Activated CD4-positive, CD25-positive, alpha-beta regulatory T cell treated with anti-CD3 and anti-CD28 coated beads, Interleukin-2, amount 50 U/mL, for 16 hours (primary cell): ENCODE measurements around the gene GALNTL6.

ENCODE experiments used
- DNase-seq: peaks from one replicate; pipeline ENCODE4 v3.0.0-alpha.2; 2020; ENCODE audit warnings: low read depth, low spot score

The GALNTL6 gene

GRCh38 chr4:172207886-172208285, 394.7 kb downstream of the GALNTL6 start:
- no peak for DNase-seq

- DNase-seq, result no peak
Measured at GRCh38 chr4:172220679-172221078, 407.5 kb downstream of the GALNTL6 start.

- DNase-seq, result no peak
Measured at GRCh38 chr4:172225457-172225856, 412.3 kb downstream of the GALNTL6 start.

DNA sequence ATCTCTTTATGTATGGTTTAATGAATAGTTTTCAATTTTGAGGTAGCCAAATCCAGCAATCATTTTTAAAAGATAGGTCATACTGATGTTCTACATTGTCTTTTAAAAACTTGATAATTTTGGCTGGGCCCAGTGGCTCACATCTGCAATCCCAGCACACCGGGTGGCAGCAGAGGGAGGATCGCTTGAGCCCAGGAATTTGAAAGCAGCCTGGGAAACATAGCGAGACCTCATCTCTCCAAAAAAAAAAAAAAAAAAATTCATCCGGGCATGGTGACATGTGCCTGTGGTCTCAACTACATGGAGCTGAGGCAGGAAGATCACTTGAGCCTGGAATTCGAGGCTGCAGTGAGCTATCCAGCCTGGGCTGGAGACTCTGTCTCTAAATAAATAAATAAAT, 419.8 kb downstream of the GALNTL6 start:
- DNase-seq, result no peak

GRCh38 chr4:172243551-172243950, 430.3 kb downstream of the GALNTL6 start:
- DNase-seq, result no peak

- no peak for DNase-seq
Measured at GRCh38 chr4:172245516-172245915, 432.3 kb downstream of the GALNTL6 start.

DNA sequence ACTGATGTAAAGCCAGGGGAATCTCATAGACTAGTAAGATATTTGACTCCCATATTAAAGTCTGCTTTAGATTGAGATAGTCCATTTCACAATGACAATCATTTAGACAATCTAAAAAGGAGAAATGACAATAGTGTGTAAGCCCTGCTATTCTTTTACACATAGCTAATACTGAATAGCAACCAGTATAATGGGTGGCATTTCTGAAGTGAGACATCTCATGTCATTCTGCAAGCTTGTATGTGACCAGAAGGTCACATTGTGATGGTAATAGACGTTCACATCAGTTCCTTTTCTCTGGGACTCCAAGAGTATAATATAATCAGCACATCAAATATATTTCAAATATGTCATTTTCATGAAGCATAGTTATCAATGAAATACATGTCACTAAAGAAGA, 440.2 kb downstream of the GALNTL6 start:
- no peak for DNase-seq

DNA sequence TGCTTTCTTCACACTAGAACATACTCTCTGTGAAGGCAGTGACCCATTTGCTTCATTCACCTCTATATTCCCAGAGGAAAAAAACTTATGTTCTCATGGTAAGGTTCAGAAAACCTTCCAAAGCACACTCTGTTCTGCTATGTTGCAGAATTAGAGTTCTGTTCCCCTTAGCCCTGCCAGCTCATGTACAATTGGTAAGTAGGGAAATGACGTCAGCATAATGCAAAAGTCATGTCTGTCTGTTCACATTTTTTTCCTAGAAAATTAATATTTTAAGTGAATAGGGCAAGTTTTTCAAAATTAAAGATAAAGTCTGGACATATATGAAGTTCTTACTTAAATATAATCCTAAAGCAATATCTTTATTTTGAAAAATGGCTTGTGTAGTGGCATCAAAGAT, 443.6 kb downstream of the GALNTL6 start:
- DNase-seq, result no peak

GRCh38 chr4:172270397-172270796, 457.2 kb downstream of the GALNTL6 start:
- no peak for DNase-seq

GRCh38 chr4:172287117-172287516, 473.9 kb downstream of the GALNTL6 start:
- no peak for DNase-seq

GRCh38 chr4:172305698-172306097, 492.5 kb downstream of the GALNTL6 start:
- DNase-seq, result no peak

DNA sequence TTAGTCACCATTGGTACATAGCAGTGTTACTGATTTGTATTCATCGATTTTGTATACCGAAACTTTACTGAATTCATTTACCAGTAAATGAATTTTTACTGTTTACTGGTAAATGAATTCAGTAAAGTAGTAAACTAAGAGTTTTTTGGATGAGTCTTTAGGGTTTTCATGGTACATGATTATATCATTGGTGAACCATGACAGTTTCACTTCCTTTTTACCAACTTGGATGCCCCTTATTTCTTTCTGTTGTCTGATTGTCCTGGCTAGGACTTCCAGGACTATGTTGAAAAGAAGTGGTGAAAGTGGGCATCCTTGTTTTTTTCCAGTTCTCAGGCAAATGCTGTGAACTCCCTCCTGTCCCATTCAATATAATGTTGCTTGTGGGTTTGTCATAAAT, 494.9 kb downstream of the GALNTL6 start:
- no peak for DNase-seq

DNA sequence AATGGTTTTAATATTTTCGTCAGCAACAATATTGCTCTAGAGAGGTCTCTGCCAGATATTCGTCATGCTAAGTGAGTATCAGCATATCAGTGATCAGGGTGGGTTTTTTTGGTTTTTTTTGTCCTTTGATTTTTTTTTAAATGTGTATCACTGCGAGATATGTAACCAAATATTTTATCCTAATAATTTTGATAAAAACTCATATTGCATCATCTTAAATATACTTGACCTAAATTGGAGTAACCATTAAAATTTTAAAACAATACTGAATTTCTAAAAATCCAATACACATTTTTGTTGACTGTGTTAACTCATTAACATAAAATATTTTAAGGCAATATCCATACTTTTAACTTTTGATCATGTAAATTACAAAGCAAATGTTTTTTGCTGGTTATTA, 498.5 kb downstream of the GALNTL6 start:
- DNase-seq, result no peak

DNA sequence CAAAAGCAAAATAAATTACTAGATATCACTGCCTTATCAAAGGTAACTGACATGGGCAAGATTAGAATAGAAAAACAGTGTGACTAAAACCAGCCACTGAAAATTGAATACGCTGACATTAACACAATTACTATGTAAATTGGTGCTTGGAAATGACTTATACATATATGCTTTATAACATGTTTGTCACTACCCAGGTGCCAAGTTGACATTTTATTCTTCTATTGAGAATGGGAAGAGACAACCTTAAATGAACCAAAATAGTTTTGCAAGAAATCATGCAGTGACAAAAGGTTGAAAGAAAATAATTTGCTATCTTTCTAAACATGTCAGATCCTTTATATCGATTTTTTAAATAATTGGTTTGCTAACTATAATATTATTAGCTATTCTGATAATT, 510.1 kb downstream of the GALNTL6 start:
- DNase-seq, result no peak

DNA sequence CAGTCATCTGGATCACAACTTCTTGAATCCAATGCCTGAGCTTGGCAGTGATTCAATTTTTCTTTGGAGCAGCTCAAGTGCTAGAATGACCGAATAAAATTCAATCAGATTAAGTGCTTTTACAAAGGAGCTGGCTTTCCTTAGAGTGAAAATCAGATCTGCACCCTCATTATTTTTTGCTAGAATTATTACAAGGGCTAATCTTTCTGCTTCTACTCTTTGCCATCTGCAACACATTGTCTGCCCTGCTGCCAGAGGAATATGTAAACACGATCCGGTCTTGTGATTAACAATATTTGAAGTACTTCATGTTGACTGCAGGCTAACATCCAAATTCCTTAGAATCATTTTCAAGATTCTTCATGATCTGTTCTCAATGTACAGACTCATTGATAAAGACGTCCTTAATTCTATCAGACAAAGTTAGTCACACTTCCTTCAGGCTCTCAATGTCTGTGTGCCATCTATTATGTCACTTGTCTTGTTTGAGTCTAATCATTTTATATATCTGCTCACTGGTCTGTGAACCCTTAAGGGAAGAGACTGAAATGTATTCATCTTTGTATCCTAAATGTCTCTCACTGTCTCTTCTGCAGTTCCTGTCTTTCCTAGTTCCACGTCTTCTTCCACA, 531.2 kb downstream of the GALNTL6 start:
- no peak for DNase-seq

- no peak for DNase-seq
Measured at GRCh38 chr4:172348426-172348825, 535.2 kb downstream of the GALNTL6 start.

- DNase-seq, result no peak
Measured at GRCh38 chr4:172352356-172352755, 539.2 kb downstream of the GALNTL6 start.

- DNase-seq, result no peak
Measured at GRCh38 chr4:172356016-172356415, 542.8 kb downstream of the GALNTL6 start.

DNA sequence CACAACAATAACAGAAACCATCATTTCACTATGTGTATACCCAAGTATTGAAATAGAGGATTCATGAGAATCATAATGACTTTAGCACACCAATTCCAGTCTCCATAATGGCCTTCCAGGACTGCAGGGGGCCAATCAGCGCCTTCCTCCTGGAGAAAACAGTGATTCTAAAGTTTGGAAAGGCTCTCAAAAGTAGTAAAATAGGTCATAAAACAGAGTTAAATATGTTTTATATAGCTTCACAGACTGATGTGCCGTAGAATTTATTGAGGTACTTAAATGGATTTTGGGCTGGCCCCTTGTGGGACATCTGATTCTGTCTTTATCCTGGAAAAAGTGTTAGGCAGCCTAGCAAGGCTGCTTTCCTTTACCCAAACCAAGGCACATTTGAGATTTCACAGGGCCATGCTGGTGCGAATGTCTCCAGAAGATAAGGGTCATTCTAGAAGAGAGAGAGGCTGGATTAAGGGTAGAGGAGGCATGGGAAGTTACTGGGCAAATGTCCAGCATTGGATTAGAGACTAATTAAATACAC, 543.9 kb downstream of the GALNTL6 start:
- DNase-seq, result no peak

DNA sequence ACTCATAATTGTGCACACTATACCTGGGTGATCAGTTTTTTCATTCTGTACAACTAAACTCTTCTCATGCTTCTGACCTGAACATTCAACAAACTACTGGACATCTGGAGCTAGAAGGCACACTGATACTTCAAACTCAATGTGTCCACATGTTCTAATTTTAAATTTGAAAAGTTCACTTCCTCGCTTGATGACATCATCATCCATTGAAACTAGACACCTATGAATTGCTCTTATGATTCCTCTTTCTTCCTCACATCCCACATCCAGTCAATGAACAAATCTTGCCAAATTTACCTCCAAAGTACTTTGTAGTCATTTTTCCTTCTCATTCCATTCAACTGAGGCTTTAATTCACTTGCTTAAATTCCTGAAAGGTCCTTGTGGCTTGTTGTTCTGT, 549.4 kb downstream of the GALNTL6 start:
- no peak for DNase-seq

DNA sequence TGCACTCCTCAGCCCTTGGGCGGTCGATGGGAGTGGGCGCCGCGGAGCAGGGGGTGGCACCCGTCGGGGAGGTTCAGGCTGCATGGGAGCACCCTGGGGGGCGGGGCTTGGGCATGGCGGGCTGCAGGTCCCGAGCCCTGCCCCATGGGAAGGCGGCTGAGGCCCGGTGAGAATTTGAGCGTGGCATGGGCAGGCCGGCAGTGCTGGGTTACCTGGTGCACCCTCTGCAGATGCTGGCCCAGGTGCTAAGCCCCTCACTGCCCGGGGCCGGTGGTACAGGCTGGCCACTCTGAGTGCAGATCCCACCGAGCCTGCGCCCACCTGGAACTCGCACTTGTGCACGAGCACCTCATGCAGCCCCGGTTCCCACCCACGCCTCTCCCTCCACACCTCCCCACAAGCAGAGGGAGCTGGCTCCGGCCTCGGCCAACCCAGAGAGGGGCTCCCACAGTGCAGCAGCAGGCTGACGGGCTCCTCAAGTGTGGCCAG, 556.3 kb downstream of the GALNTL6 start:
- no peak for DNase-seq

DNA sequence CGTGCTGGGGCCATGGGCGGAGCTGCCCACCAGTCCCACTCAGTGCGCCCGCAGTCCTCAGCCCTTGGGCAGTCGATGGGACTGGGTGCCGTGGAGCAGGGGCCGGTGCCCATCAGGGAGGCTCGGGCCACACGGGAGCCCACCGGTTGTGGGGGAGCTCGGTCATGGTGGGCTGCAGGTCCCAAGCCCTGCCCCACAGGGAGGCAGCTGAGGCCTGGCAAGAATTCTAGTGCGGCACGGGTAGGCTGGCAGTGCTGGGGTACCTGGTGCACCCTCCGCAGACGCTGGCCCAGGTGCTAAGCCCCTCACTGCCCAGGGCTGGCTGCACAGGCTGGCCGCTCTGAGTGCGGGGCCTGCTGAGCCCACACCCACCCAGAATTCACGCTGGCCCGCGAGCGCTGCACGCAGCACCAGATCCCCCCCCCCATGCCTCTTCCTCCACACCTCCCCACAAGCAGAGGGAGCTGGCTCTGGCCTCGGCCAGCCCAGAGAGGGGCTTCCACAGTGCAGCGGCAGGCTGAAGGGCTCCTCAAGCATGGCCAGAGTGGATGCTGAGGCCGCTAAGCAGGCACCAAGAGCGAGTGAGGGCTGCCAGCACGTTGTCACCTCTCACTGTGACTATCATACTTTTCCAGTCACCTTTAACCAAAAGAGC, 564.4 kb downstream of the GALNTL6 start:
- no peak for DNase-seq

DNA sequence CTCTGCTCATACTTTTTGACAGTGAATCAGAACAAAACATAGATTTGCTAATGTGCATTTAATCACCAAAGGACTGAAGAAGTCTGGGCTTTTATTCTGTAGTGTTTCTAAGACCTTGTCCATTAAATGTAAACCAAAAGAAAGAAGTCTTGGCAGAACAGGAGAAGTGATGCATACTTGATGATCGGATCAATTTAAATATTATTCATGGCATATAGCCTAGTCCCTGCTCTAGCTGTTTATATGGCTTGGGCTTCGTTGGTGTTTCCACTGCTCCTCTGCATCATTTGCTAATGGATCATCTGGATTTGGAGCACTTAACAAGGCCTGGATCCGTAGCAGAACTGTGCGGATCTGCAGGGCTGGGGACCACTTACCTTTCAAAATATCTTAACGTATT, 566.6 kb downstream of the GALNTL6 start:
- DNase-seq, result no peak
